NCI-H2107 treated with DMSO at 0.1 percent for 48 hours (cell line): ENCODE results near the gene TBXAS1.

Source experiments
- DNase-seq: peaks from one replicate; lab custom pipeline; 2025; ENCODE audit not compliant: unreplicated experiment; lab: John Stamatoyannopoulos, UW

The TBXAS1 gene

GRCh38 chr7:139829025-139829774 lies at the start of gene TBXAS1:
TBXAS1 (plus strand) TSS chr7:139829264; CDS start chr7:139829391, 127 bp downstream.
- DNase-seq, result peak; percentile 60

GRCh38 chr7:139782932-139783331 lies 46.1 kb upstream of the TBXAS1 start:
- no peak for DNase-seq

- no peak for DNase-seq
Observed at GRCh38 chr7:139783647-139784385, 45.2 kb upstream of the TBXAS1 start.

GRCh38 chr7:139784648-139785047 lies 44.4 kb upstream of the TBXAS1 start:
- DNase-seq, result no peak

DNA sequence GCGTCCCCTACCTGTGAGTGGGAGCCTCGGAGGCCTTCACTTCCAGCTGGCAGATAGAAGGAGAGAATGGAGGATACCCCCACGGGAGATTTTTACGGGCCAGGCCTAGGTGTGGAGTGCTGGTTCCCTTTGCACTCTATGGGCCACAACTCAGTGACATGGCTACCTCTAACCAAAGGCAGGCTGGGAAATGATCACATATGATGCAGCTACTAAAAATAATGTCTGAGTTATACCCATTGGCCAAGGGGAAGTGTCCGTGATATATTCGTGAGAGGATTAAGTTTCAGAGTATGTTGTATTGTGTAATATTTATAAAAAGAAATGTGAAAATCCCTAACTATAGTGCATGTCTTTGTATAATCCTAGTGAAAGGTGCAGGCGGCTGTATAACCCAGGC lies 37.7 kb upstream of the TBXAS1 start:
- no peak for DNase-seq

DNA sequence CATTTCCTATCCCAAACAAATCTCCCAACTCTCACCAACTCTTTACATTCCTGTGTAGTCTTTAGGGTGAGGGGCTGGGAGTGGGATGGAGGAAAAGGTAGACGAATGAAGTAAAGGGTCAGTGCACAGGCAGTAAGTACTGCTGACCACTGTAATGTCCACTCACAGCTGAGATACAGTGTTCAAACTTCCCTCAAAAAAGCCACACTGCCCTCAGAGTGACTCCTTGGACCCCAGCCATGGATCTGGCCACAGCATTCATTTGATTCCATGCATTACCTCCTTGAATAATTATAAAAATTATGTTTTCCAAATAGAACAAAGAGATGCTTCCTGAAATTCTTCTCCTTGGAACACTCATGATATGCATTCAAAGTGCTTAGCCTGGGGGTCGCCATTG lies 31.5 kb upstream of the TBXAS1 start:
- DNase-seq, result no peak

DNA sequence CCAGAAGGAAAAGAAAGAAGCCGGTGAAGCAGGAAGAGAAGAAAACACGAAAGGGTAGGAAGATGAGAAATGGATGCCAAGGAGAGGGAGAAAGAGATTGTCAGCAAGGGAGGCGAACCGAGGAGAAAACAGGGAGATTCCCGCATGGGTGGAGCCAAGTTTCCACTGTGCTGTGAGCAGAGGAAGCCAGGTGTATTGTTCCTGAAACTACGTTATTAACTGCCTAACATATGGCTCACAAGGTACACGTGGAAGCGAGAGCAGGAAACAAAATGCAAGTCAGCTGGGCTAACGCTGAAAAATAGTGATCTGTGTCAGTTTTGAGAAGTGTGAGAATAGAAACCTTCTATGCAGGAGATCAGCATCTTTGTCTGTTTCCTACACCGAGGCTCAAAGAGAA lies 30.8 kb upstream of the TBXAS1 start:
- no peak for DNase-seq

DNA sequence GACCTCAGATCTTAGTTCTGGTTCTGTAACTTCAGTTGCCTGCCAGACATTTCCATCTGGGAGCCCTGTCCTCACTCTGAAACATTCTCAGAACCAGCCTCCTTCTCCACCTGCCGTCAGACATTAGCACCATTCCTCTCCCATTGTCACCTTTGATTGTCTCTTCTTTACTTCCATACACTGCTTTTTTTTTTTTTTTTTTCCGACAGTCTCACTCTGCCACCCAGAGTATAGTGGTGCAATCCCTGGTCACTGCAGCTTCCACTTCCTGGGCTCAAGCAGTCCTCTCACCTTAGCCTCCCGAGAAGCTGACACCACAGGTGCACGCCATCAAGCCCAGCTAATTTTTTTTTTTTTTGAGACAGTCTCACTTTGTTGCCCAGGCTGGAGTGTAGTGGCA lies 30.2 kb upstream of the TBXAS1 start:
- DNase-seq, result no peak

DNA sequence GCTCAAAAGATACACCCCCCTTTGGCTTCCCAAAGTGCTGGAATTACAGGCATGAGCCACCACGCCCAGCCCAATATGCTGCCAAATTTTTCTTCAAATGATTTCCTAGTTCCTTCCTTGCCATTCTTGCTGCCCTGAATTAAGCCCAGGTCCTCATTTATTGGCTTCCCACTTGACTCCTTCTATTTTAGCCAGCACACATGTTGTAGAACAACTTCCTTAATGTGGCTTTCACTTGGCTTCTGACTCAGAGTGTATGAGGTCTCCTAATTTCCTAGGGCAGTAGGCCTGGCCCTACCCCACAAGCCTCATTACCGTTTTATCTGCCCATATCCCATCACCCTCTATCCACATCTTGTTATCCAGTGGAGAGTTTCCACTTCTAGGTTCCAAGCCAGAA lies 29.5 kb upstream of the TBXAS1 start:
- no peak for DNase-seq

- DNase-seq, result no peak
Observed at GRCh38 chr7:139804571-139804970, 24.5 kb upstream of the TBXAS1 start.

GRCh38 chr7:139807009-139807408 lies 22.1 kb upstream of the TBXAS1 start:
- no peak for DNase-seq

GRCh38 chr7:139808427-139808826 lies 20.6 kb upstream of the TBXAS1 start:
- DNase-seq, result no peak

- DNase-seq, result no peak
Observed at GRCh38 chr7:139808846-139809442, 20.1 kb upstream of the TBXAS1 start.

DNA sequence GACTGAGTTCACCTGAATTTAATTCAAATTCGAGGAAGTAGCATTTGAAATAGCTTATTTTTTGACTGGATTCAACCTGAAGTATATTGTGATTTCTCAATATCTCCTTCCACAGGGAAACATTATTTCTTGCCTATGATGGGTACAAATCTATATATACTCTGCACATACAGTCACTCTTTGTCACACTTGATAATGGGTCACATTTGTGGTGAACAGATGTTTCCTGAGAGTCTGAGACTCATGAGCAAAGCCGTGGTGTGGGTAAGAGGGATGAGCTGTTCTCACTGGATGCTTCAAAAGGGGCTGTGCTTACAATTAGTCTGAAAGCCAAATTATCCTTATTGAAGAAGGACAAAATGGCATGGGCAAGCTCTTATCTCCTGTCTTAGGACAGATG lies 18.0 kb upstream of the TBXAS1 start:
- no peak for DNase-seq

DNA sequence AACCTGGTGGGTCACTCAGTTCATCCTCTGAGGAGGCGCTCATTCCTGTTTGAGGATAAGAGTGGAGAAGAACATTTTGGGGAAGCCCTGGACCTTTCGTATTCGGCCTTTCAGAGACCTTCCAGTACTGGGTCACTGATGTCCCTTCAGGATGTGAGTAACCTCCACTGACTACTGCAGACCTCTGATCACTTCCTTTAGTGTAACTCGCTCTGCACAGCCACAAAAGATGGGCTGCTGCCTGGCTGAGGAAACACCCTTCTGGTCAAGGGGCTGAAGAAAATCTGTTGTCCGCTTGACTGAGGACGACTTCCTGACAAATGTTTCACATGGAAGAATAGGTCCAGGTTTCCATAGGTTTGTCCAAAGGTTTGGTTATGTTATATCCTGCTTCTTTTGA lies 15.9 kb upstream of the TBXAS1 start:
- DNase-seq, result no peak

DNA sequence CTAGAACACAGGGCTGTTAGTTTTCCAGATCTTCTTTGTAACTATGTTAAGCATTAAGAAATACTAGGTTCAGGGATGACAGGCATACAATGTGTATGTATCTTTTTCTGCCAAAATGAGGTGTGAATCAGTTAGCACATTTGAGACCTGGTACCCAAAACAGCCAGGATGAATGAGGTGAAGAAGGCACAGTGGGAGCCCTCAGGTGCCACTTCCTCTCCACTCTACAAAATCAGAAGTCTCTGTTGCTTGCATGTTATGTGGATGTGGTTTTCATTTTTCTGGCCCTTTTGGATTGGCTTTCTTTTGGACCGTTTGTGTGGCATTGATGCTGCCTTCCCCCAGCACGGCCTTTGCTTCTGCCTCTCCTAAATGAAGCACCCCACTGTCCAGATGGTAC lies 15.4 kb upstream of the TBXAS1 start:
- no peak for DNase-seq

GRCh38 chr7:139817249-139817648 lies 11.8 kb upstream of the TBXAS1 start:
- no peak for DNase-seq

- no peak for DNase-seq
Observed at GRCh38 chr7:139820089-139820488, 9.0 kb upstream of the TBXAS1 start.

GRCh38 chr7:139821349-139822105 lies 7.5 kb upstream of the TBXAS1 start:
- no peak for DNase-seq

- no peak for DNase-seq
Observed at GRCh38 chr7:139822855-139823254, 6.2 kb upstream of the TBXAS1 start.

GRCh38 chr7:139823959-139824521 lies 5.0 kb upstream of the TBXAS1 start:
- DNase-seq, result no peak
